Keratinocyte (primary cell): ENCODE results near the gene PHLPP1.

Experiments
- EZH2 ChIP-seq: IDR thresholded peaks from one replicate; pipeline ENCODE4 v1.6.1; 2012; ENCODE audit warnings: inconsistent platforms, mild to moderate bottlenecking, low read length, moderate library complexity
- TF ChIP-seq, protein P1 (sequence below), 3 experiments: IDR thresholded peaks in 1 of 3; conservative IDR thresholded peaks in 1 of 3; optimal IDR thresholded peaks in 1 of 3; 2 replicates in 2 of 3; 3 replicates in 1 of 3; pipeline versions ENCODE3 to v1.5.1; 2011; ENCODE audit warnings: low read length in 3 of 3, mild to moderate bottlenecking in 3 of 3, moderate library complexity in 2 of 3, control low read depth in 1 of 3, inconsistent platforms in 1 of 3; ENCODE audit not compliant: insufficient read depth in 2 of 3; ENCODE audit errors: extremely low read depth in 1 of 3

DNA sequence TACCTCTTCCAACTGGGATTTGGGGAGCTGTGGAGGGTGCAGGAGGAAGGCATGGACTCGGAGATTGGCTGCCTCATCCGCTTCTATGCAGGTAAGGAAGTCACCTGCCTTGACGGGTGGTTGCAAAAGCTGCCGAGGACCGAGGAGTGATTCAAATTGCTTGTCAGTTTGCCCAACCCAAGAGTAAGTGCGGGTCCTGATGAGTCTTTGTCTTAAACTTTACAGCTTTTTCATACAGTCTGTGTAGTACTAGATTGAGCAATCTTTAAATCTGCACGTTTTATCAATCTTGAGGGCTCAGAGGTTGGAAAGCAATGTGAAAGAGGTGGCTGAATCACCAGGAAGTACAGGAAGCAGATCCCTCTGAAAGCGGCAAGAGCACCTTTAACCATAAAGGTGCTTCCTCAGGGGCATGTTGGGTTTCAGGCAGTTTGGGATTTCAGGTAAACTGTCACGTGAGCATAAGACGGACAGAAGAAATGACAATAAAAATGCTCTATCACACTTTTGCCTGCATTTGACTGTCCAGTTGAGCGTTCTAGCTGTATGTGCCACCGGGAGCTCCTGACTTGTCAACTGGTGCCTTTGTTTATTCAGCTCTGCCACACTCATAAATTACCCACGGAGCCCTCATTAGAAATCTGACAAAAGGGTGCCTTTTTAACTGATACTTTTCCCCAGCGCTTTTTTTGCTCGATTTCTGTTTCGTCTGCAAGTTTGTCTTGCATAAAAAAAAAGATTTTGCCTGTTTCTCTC, 2.0 kb downstream of the PHLPP1 start:
- TF ChIP-seq EZH2: no peak
- TF ChIP-seq, protein P1, sequence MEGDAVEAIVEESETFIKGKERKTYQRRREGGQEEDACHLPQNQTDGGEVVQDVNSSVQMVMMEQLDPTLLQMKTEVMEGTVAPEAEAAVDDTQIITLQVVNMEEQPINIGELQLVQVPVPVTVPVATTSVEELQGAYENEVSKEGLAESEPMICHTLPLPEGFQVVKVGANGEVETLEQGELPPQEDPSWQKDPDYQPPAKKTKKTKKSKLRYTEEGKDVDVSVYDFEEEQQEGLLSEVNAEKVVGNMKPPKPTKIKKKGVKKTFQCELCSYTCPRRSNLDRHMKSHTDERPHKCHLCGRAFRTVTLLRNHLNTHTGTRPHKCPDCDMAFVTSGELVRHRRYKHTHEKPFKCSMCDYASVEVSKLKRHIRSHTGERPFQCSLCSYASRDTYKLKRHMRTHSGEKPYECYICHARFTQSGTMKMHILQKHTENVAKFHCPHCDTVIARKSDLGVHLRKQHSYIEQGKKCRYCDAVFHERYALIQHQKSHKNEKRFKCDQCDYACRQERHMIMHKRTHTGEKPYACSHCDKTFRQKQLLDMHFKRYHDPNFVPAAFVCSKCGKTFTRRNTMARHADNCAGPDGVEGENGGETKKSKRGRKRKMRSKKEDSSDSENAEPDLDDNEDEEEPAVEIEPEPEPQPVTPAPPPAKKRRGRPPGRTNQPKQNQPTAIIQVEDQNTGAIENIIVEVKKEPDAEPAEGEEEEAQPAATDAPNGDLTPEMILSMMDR (optimal IDR thresholded peaks at IDR 0.05 in 1 of 3, IDR thresholded peaks at IDR 0.05 in 1 of 3, conservative IDR thresholded peaks at IDR 0.05 in 1 of 3; ENCODE audit: extremely low read depth in 1 of 3, insufficient read depth in 2 of 3, low read length in 3 of 3): no peak
